Stomach (tissue), 9 donors: ENCODE measurements around the gene B3GNT3. TPM values are rescaled to one million over a fixed set of nuclear protein-coding genes. Genes with fewer than 3 reads are reported as not detected.

Experiments
- DNase-seq, 2 donors: peaks; one replicate each; pipeline versions ENCODE4 v3.0.0 to v3.0.0-alpha.2; 2013 to 2019
- H3K27ac ChIP-seq, 5 donors: fragments of 200-600 bp in 4 of 5; sonication (generic) in 4 of 5; one replicate each; pipeline ENCODE4 v1.5.1; 2013 to 2019; ENCODE audit warnings: mild to moderate bottlenecking in 1 of 5, moderate library complexity in 1 of 5
- H3K27me3 ChIP-seq, 3 donors: fragments of 200-600 bp; sonication (generic); one replicate each; pipeline ENCODE4 v1.5.1; 2017 to 2019; ENCODE audit warnings: mixed run types in 1 of 3
- H3K36me3 ChIP-seq, 4 donors: fragments of 200-600 bp; sonication (generic); 1 replicate in 3 of 4; 2 replicates in 1 of 4; pipeline ENCODE4 v1.5.1; 2016 to 2019
- H3K4me1 ChIP-seq, 4 donors: fragments of 200-600 bp; sonication (generic); one replicate each; pipeline ENCODE4 v1.5.1; 2016 to 2019
- H3K4me3 ChIP-seq, 4 donors: fragments of 200-600 bp; sonication (generic) in 3 of 4; one replicate each; pipeline ENCODE4 v1.5.1; 2016 to 2019; ENCODE audit warnings: mild to moderate bottlenecking in 1 of 4
- H3K9me3 ChIP-seq, 4 donors: fragments of 200-600 bp; sonication (generic); one replicate each; pipeline ENCODE4 v1.5.1; 2016 to 2019
- CTCF ChIP-seq, 7 experiments: fragments of 450-650 bp in 4 of 7; fragments of 200-600 bp in 3 of 7; sonication (generic) in 3 of 7; IDR thresholded peaks; one replicate each; pipeline ENCODE4 v1.5.1; 2016 to 2019; ENCODE audit warnings: antibody characterized with exemption in 7 of 7, control low read depth in 2 of 7, mild to moderate bottlenecking in 1 of 7
- EP300 ChIP-seq: sonication (generic); formaldehyde crosslinking; IDR thresholded peaks from one replicate; pipeline ENCODE4 v1.6.1; 2017; ENCODE audit warnings: antibody characterized with exemption
- POLR2A ChIP-seq, 4 donors: fragments of 450-650 bp; IDR thresholded peaks; one replicate each; pipeline ENCODE4 v1.6.1; 2016; ENCODE audit warnings: antibody characterized with exemption in 4 of 4, control low read depth in 2 of 4, mild to moderate bottlenecking in 1 of 4, moderate library complexity in 1 of 4
- POLR2AphosphoS5 ChIP-seq, 3 donors: sonication (generic); formaldehyde crosslinking; IDR thresholded peaks; one replicate each; pipeline ENCODE4 v1.6.1; 2016; ENCODE audit warnings: antibody characterized with exemption in 3 of 3
- WGBS, 5 donors: extraction: QIAGEN DNeasy Blood & Tissue Kit in 3 of 5; methylation state at CpG; one replicate each; pipeline versions ENCODE4 v1.1.5 to v1.1.7; 2013 to 2018; 5-methylcytosine and 5-hydroxymethylcytosine counted together
- intact Hi-C: fragments of 100-400 bp; cut with DNase I; formaldehyde crosslinking; loops from one replicate; pipeline ENCODE4 v1.15.1; 2023; ENCODE audit warnings: low total_unique reads
- polyA plus RNA-seq, 3 donors: library from polyadenylated mRNA; stranded (reverse); fragments of 200-250 nt; gene quantifications; one replicate each; pipeline ENCODE4 v1.2.3, GENCODE V29; 2013
- total RNA-seq, 5 donors: library from RNA; depleted of rRNA; stranded (reverse); fragments of >200 nt; gene quantifications; one replicate each; pipeline versions ENCODE4 v1.1.0 to v1.2.3, GENCODE V29; 2014 to 2016
- donor health status: healthy with polysubstance abuse.
- donor health status: Bipolar disorder and iron deficiency.
- donor health status: healthy.

Gene B3GNT3
- total and polyA plus RNA-seq, 8 donors = 11.3 to 117 (median 20.2) TPM

- H3K27me3 ChIP-seq = peaks cover 0 to 50% (median 3%) of the 10 kb centered on the region in 3 donors
- no peak for TF ChIP-seq POLR2A (IDR thresholded peaks at IDR 0.05)
- TF ChIP-seq EP300 = no peak
- TF ChIP-seq CTCF (IDR thresholded peaks at IDR 0.05) = no peak
- no peak for TF ChIP-seq POLR2AphosphoS5 (IDR thresholded peaks at IDR 0.05)
- peak in 1 of 2 donors; percentile 27 for DNase-seq
- H3K9me3 ChIP-seq = no peaks in the 10 kb centered on the region
- H3K4me3 ChIP-seq = peak overlapping the region; percentile 19 to 44 (median 30)
- H3K4me1 ChIP-seq = peaks cover 0 to 22% (median 20%) of the 10 kb centered on the region in 4 donors
- intact Hi-C loops = no loop called here
- peaks cover 0 to 58% (median 19%) of the 10 kb centered on the region in 4 donors for H3K36me3 ChIP-seq
- 30 to 65% (median 36%) methylated on average over 7 to 25 of the region's 25 CpGs for WGBS, 5 donors
- no peak overlapping the region for H3K27ac ChIP-seq
Observed at GRCh38 chr19:17831419-17831888, 36.5 kb downstream of the B3GNT3 start.

GRCh38 chr19:17832443-17833208 lies 37.7 kb downstream of the B3GNT3 start:
- Histone ChIP-seq H3K36me3 (peaks cover 0 to 63% (median 23%) of the 10 kb centered on the region in 4 donors), H3K27ac (no peak overlapping the region), H3K27me3 (peaks cover 0 to 45% (median 3%) of the 10 kb centered on the region in 3 donors), H3K4me3 (no peak overlapping the region), H3K9me3 (no peaks in the 10 kb centered on the region), H3K4me1 (peaks cover 0 to 22% (median 20%) of the 10 kb centered on the region in 4 donors)
- intact Hi-C loops = no loop called here
- no peak for DNase-seq
- WGBS, 5 donors = 83 to 88% (median 88%) methylated on average over 9 to 17 of the region's 17 CpGs
- no peak for TF ChIP-seq CTCF (IDR thresholded peaks at IDR 0.05)
- TF ChIP-seq POLR2AphosphoS5 (IDR thresholded peaks at IDR 0.05) = no peak
- no peak for TF ChIP-seq EP300
- TF ChIP-seq POLR2A (IDR thresholded peaks at IDR 0.05) = no peak

- 66 to 85% (median 72%) methylated on average over 23 to 27 of the region's 27 CpGs for WGBS, 5 donors
- H3K9me3 ChIP-seq = no peaks in the 10 kb centered on the region
- peaks cover 0 to 83% (median 31%) of the 10 kb centered on the region in 4 donors for H3K36me3 ChIP-seq
- no peak for DNase-seq
- peaks cover 0 to 39% (median 3%) of the 10 kb centered on the region in 3 donors for H3K27me3 ChIP-seq
- peaks cover 0 to 22% (median 20%) of the 10 kb centered on the region in 4 donors for H3K4me1 ChIP-seq
- intact Hi-C loops = no loop called here
- H3K27ac ChIP-seq = no peak overlapping the region
- TF ChIP-seq EP300 (no peak), POLR2AphosphoS5 (IDR thresholded peaks at IDR 0.05) (no peak), POLR2A (IDR thresholded peaks at IDR 0.05) (no peak), CTCF (IDR thresholded peaks at IDR 0.05) (no peak)
- H3K4me3 ChIP-seq = no peak overlapping the region
Observed at GRCh38 chr19:17834350-17835181, 39.6 kb downstream of the B3GNT3 start.
